Hepatocyte (in vitro differentiated cells): ENCODE results near the gene WDR73.

ENCODE experiments used
- CTCF ChIP-seq: fragments of 200-600 bp; sonication (generic); IDR thresholded peaks from 2 replicates; pipeline ENCODE4 v1.5.1; 2016; ENCODE audit warnings: antibody characterized with exemption, mild to moderate bottlenecking; ENCODE audit not compliant: poor library complexity
- EZH2 ChIP-seq: fragments of 200-600 bp; sonication (generic); IDR thresholded peaks from 2 replicates; pipeline ENCODE4 v1.6.1; 2016; ENCODE audit warnings: antibody characterized with exemption, mild to moderate bottlenecking, borderline replicate concordance

- TF ChIP-seq EZH2 (no peak), CTCF (no peak)
Measured at GRCh38 chr15:84609818-84610525, 44.1 kb downstream of the WDR73 start.
